Measurements from ENCODE around the gene MAGI2.
"Not testable (repeated sequence)": the region's sequence is repeated elsewhere in the genome, so short reads cannot be mapped to it uniquely, and the experiment has no call there.

Gene MAGI2

DNA sequence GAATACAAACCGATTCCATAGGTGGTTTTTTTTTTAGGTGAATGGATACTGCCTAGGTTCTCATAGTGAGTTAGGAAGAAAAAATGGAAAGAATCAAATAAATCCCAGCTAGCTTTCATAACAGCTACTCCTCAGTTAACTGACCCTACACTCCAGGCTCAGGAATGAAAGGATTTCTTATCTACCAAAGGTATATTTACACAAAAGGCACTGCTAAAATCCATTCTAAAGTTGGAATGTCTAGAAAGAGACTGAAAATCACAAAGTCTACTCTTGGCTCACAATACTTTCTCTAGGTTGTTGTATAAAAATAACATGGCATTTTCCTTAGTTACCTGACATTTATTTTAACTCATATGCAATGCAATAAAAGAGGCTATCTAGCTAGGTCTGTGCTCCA, 375.2 kb downstream of the MAGI2 start:
- Mint-ChIP-seq H3K27me3 (no peaks in the 10 kb centered on the region), H3K4me3 (no peak overlapping the region), H3K9me3 (no peaks in the 10 kb centered on the region), H3K4me1 (ENCODE audit: low read depth) (no peaks in the 10 kb centered on the region), H3K36me3 (ENCODE audit: low read depth) (no peaks in the 10 kb centered on the region), H3K27ac (no peak overlapping the region)
- intact Hi-C loops (cut with micrococcal nuclease): no loop called here

GRCh38 chr7:79071187-79071586, 382.3 kb downstream of the MAGI2 start:
- H3K4me1 Mint-ChIP-seq (ENCODE audit: low read depth); H3K36me3 Mint-ChIP-seq (ENCODE audit: low read depth); intact Hi-C loops (cut with micrococcal nuclease); H3K27ac Mint-ChIP-seq; H3K27me3 Mint-ChIP-seq; H3K4me3 Mint-ChIP-seq: not testable (repeated sequence)
- H3K9me3 Mint-ChIP-seq: peaks cover 41% of the 10 kb centered on the region

DNA sequence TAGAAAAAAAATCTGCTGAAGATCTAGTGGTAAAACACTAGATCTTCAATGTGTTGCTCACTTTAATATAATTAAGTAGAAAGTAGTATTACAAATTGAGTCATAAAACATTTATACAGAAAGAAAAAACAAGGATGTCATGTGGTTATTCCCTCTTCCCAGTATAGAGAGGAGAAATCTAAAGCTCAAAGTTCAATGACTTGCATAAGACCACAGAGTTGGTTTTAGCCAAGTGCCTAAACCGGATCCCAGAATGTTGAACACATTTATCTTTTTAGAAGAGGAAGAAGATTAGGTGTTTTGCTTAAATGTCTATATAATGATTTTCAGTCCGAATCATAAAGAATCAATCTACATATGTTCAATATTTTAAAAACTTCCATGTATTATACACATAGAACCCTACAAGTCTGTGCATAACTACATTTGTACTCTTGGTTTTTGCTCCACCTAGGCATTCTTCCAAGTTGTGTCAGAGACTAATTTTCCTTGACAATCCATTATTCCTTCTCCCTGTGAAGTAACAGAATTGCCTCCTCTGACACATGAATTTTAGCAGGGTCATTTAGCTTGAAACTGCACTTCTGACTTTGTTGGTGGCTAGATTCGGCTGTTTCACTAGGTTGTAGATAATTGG, 389.2 kb downstream of the MAGI2 start:
- no peaks in the 10 kb centered on the region for H3K36me3 Mint-ChIP-seq (ENCODE audit: low read depth)

GRCh38 chr7:79063019-79063698, 390.3 kb downstream of the MAGI2 start:
- Mint-ChIP-seq H3K9me3 (peaks cover 11% of the 10 kb centered on the region), H3K36me3 (ENCODE audit: low read depth) (no peaks in the 10 kb centered on the region), H3K27me3 (no peaks in the 10 kb centered on the region), H3K4me1 (ENCODE audit: low read depth) (no peaks in the 10 kb centered on the region), H3K4me3 (no peak overlapping the region), H3K27ac (no peak overlapping the region)
- intact Hi-C loops (cut with micrococcal nuclease): no loop called here

More for the DNA sequence above, 389.2 kb downstream of the MAGI2 start:
- H3K4me1 Mint-ChIP-seq (ENCODE audit: low read depth): no peaks in the 10 kb centered on the region
- H3K27me3 Mint-ChIP-seq: no peaks in the 10 kb centered on the region
- H3K9me3 Mint-ChIP-seq: peaks cover 22% of the 10 kb centered on the region
- H3K4me3 Mint-ChIP-seq: no peak overlapping the region
- intact Hi-C loops (cut with micrococcal nuclease): no loop called here
- H3K27ac Mint-ChIP-seq: no peak overlapping the region

DNA sequence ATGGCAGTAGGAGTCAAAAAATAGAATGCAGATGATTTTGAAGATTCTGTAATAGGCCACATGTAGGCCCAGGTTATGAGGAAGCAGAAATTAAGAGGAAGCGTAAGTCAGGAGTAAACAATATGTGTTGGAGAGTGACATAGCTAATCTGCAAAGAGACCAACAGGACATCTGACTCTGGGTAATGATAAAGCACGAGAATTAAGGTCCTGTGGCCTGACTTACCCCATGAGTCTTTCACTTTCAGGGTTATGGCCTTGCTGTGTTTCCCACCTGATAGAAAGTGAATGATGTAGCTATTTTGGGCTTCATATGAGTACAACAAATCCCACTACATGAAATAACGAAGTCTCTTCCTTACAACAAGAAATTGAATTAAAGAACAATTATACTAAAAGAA, 393.0 kb downstream of the MAGI2 start:
- Mint-ChIP-seq H3K4me3 (no peak overlapping the region), H3K9me3 (no peaks in the 10 kb centered on the region), H3K27me3 (no peaks in the 10 kb centered on the region), H3K36me3 (ENCODE audit: low read depth) (no peaks in the 10 kb centered on the region), H3K4me1 (ENCODE audit: low read depth) (no peaks in the 10 kb centered on the region), H3K27ac (no peak overlapping the region)
- intact Hi-C loops (cut with micrococcal nuclease): no loop called here

- intact Hi-C loops (cut with micrococcal nuclease): no loop called here
- peaks cover 11% of the 10 kb centered on the region for H3K9me3 Mint-ChIP-seq
- H3K4me1 Mint-ChIP-seq (ENCODE audit: low read depth): no peaks in the 10 kb centered on the region
- no peaks in the 10 kb centered on the region for H3K27me3 Mint-ChIP-seq
- H3K4me3 Mint-ChIP-seq: no peak overlapping the region
- H3K36me3 Mint-ChIP-seq (ENCODE audit: low read depth): no peaks in the 10 kb centered on the region
- no peak overlapping the region for H3K27ac Mint-ChIP-seq
Observed at GRCh38 chr7:79055722-79056415, 397.6 kb downstream of the MAGI2 start.

GRCh38 chr7:79051915-79052314, 401.6 kb downstream of the MAGI2 start:
- no peak overlapping the region for H3K27ac Mint-ChIP-seq
- H3K4me3 Mint-ChIP-seq: no peak overlapping the region
- intact Hi-C loops (cut with micrococcal nuclease): no loop called here
- H3K27me3 Mint-ChIP-seq: no peaks in the 10 kb centered on the region
- peaks cover 11% of the 10 kb centered on the region for H3K9me3 Mint-ChIP-seq
- no peaks in the 10 kb centered on the region for H3K36me3 Mint-ChIP-seq (ENCODE audit: low read depth)
- no peaks in the 10 kb centered on the region for H3K4me1 Mint-ChIP-seq (ENCODE audit: low read depth)

DNA sequence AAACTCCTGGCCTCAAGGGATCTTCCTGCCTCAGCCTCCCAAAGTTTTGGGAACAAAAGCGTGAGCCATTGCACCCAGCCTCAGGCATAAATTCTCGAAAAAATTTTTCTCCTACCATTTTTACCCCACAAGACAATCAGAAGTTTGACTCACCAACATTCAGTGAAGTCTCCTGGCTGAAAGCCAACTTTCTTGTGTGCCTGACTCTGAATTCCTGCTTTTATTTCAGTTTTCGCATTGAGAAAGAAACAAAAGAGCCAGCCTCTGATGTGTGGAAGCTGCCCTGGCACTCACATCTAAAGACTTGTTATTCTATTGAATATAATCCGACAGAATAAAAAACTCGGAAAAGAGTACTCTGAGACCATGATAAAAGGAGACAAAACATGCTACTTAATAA, 402.9 kb downstream of the MAGI2 start:
- H3K27ac Mint-ChIP-seq: no peak overlapping the region
- no peaks in the 10 kb centered on the region for H3K36me3 Mint-ChIP-seq (ENCODE audit: low read depth)
- intact Hi-C loops (cut with micrococcal nuclease): no loop called here
- no peaks in the 10 kb centered on the region for H3K4me1 Mint-ChIP-seq (ENCODE audit: low read depth)
- no peaks in the 10 kb centered on the region for H3K27me3 Mint-ChIP-seq
- H3K4me3 Mint-ChIP-seq: no peak overlapping the region
- H3K9me3 Mint-ChIP-seq: peaks cover 13% of the 10 kb centered on the region

DNA sequence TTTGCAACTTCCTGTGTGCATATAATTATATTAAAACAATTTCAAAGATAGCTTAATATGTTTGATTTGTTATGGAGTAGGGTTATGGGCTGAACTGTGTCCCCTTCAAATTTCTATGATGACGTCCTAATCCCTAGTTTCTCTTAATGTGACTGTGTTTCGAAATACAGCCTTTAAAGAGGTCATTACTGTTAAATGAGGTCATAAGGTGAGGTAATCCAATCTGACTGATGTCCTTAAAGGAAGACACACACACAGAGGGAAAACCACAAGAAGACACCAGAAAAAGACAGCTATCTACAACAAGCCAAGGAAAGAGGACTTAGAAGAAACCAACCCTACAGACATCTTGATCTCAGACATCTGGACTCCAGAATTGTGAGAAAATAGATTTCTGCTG, 407.4 kb downstream of the MAGI2 start:
- Mint-ChIP-seq H3K4me3 (no peak overlapping the region), H3K36me3 (ENCODE audit: low read depth) (no peaks in the 10 kb centered on the region), H3K27ac (no peak overlapping the region), H3K9me3 (peaks cover 29% of the 10 kb centered on the region), H3K27me3 (no peaks in the 10 kb centered on the region), H3K4me1 (ENCODE audit: low read depth) (no peaks in the 10 kb centered on the region)
- intact Hi-C loops (cut with micrococcal nuclease): no loop called here

DNA sequence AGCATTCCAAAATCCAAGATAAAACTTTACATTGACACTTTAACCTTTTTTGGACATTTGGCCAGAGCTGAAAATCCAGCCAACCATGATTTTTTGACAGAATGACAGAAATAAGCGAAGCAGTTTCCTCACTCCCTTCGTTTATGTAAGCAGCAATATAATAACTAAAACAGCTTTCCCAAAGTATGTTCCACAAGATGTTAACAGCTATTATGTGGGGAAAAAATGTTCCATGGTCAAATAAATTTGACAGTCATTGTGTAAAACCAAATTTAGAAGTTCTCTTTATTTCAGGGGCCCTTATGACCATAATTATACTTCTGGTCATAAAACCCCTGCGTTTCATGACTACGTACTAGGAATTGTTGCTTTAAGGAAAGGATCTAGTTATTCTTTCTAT, 416.5 kb downstream of the MAGI2 start:
- no peaks in the 10 kb centered on the region for H3K4me1 Mint-ChIP-seq (ENCODE audit: low read depth)
- H3K4me3 Mint-ChIP-seq: no peak overlapping the region
- intact Hi-C loops (cut with micrococcal nuclease): no loop called here
- H3K9me3 Mint-ChIP-seq: peaks cover 2% of the 10 kb centered on the region
- H3K36me3 Mint-ChIP-seq (ENCODE audit: low read depth): no peaks in the 10 kb centered on the region
- no peak overlapping the region for H3K27ac Mint-ChIP-seq
- H3K27me3 Mint-ChIP-seq: no peaks in the 10 kb centered on the region

- Mint-ChIP-seq H3K4me1 (ENCODE audit: low read depth) (no peaks in the 10 kb centered on the region), H3K27ac (no peak overlapping the region), H3K4me3 (no peak overlapping the region), H3K36me3 (ENCODE audit: low read depth) (no peaks in the 10 kb centered on the region), H3K9me3 (no peaks in the 10 kb centered on the region), H3K27me3 (no peaks in the 10 kb centered on the region)
- intact Hi-C loops (cut with micrococcal nuclease): no loop called here
Observed at GRCh38 chr7:79036356-79036755, 417.1 kb downstream of the MAGI2 start.

DNA sequence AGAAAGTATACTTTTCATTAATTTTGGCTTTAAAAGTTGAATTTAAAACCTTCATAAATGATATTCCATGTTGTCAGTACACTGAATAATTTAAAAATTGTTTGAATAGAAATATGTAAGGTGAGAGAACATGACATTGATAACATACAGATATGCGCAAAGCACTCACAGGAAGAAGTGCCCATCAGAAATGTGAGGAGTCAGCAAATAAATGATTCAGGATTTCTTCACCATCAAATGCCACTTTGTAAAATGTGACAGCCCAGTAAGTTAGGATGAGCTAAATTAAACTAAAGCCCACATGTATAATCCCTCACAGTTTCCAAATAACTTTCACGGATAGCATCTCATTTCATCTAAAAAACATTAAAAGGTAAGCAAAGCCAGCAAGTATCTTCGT, 417.6 kb downstream of the MAGI2 start:
- H3K36me3 Mint-ChIP-seq (ENCODE audit: low read depth): no peaks in the 10 kb centered on the region
- intact Hi-C loops (cut with micrococcal nuclease): no loop called here

DNA sequence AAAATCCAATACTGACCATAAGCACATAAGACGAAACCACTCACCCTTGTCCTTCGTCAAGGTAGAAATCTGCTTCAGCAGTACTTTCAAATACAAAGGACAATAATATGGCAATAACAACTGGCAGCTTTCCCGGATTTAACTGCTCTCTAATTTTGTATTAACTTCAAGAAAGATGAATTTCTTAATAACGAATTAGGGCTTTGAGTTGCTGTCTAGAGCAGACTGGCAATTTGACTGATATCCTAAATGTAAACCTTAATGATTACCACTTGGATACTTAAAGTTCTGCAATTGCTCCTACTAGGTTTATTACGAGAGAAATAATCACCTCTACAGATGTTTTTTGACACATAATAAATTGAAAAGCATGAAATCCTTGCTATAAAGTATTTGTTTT, 418.7 kb downstream of the MAGI2 start:
- intact Hi-C loops (cut with micrococcal nuclease): no loop called here
- Mint-ChIP-seq H3K27ac (no peak overlapping the region), H3K4me3 (no peak overlapping the region), H3K9me3 (no peaks in the 10 kb centered on the region), H3K4me1 (ENCODE audit: low read depth) (no peaks in the 10 kb centered on the region), H3K36me3 (ENCODE audit: low read depth) (no peaks in the 10 kb centered on the region), H3K27me3 (no peaks in the 10 kb centered on the region)

More for the DNA sequence above, 417.6 kb downstream of the MAGI2 start:
- H3K4me1 Mint-ChIP-seq (ENCODE audit: low read depth): no peaks in the 10 kb centered on the region
- H3K9me3 Mint-ChIP-seq: no peaks in the 10 kb centered on the region
- H3K27ac Mint-ChIP-seq: no peak overlapping the region
- H3K27me3 Mint-ChIP-seq: no peaks in the 10 kb centered on the region
- no peak overlapping the region for H3K4me3 Mint-ChIP-seq

GRCh38 chr7:79019711-79020110, 433.8 kb downstream of the MAGI2 start:
- H3K36me3 Mint-ChIP-seq (ENCODE audit: low read depth); H3K27me3 Mint-ChIP-seq; H3K4me3 Mint-ChIP-seq; intact Hi-C loops (cut with micrococcal nuclease); H3K4me1 Mint-ChIP-seq (ENCODE audit: low read depth); H3K27ac Mint-ChIP-seq: not testable (repeated sequence)
- H3K9me3 Mint-ChIP-seq: peaks cover 82% of the 10 kb centered on the region
